ENCODE measurements around the gene C17orf75.
"Not testable (repeated sequence)": the region's sequence is repeated elsewhere in the genome, so short reads cannot be mapped to it uniquely, and the experiment has no call there.

C17orf75 gene

GRCh38 chr17:32342603-32343325, 791 bp upstream of the C17orf75 start:
- no peak for DNase-seq

- DNase-seq = peak; percentile 55 to 73
These were observed 674 bp downstream of the C17orf75 start for GRCh38 chr17:32341141-32341856.

- DNase-seq = no peak
These were observed 6.3 kb downstream of the C17orf75 start for GRCh38 chr17:32335687-32336086.

- DNase-seq = no peak
These were observed 6.9 kb downstream of the C17orf75 start for GRCh38 chr17:32335046-32335445.

GRCh38 chr17:32333187-32333586, 8.8 kb downstream of the C17orf75 start:
- no peak for DNase-seq

- no peak for DNase-seq
These were observed 10.5 kb downstream of the C17orf75 start for GRCh38 chr17:32331243-32332040.

- no peak for DNase-seq
These were observed 11.8 kb downstream of the C17orf75 start for GRCh38 chr17:32330147-32330546.

GRCh38 chr17:32327911-32328310, 14.1 kb downstream of the C17orf75 start:
- no peak for DNase-seq

- peak; percentile 33 to 49 for DNase-seq
These were observed 18.0 kb downstream of the C17orf75 start for GRCh38 chr17:32323811-32324491.

- DNase-seq = no peak
These were observed 18.9 kb downstream of the C17orf75 start for GRCh38 chr17:32323046-32323445.

GRCh38 chr17:32320847-32321246, 21.1 kb downstream of the C17orf75 start:
- DNase-seq = no peak

- DNase-seq = not testable (repeated sequence)
These were observed 21.9 kb downstream of the C17orf75 start for GRCh38 chr17:32320080-32320479.

- DNase-seq = peak; percentile 79
These were observed 22.4 kb downstream of the C17orf75 start for GRCh38 chr17:32319548-32319905.

GRCh38 chr17:32318071-32318470, 23.9 kb downstream of the C17orf75 start:
- DNase-seq = no peak

- no peak for DNase-seq
These were observed 24.6 kb downstream of the C17orf75 start for GRCh38 chr17:32317353-32317752.

- not testable (repeated sequence) for DNase-seq
These were observed 25.3 kb downstream of the C17orf75 start for GRCh38 chr17:32316653-32317052.

- no peak for DNase-seq
These were observed 26.8 kb downstream of the C17orf75 start for GRCh38 chr17:32315171-32315570.

GRCh38 chr17:32314636-32315035, 27.3 kb downstream of the C17orf75 start:
- DNase-seq = no peak

GRCh38 chr17:32311028-32311536, 30.9 kb downstream of the C17orf75 start:
- no peak for DNase-seq

- DNase-seq = no peak
These were observed 34.3 kb downstream of the C17orf75 start for GRCh38 chr17:32307658-32308057.

GRCh38 chr17:32305049-32305448, 36.9 kb downstream of the C17orf75 start:
- DNase-seq = no peak

GRCh38 chr17:32303781-32304288, 38.1 kb downstream of the C17orf75 start:
- DNase-seq = no peak
